GM18505 (cell line): ENCODE data around the gene JAK2.
"Not testable (repeated sequence)": the region's sequence is repeated elsewhere in the genome, so short reads cannot be mapped to it uniquely, and the experiment has no call there.

Experiments used
- ATAC-seq: cut with Tn5 transposase; IDR thresholded peaks from one replicate; pipeline ENCODE4 v1.9.1; 2021; ENCODE audit not compliant: unreplicated experiment
- POLR2A ChIP-seq: IDR thresholded peaks from 4 replicates; pipeline ENCODE4 v1.6.1; 2011; ENCODE audit warnings: borderline replicate concordance; ENCODE audit not compliant: insufficient read depth, insufficient read length; ENCODE audit errors: extremely low read depth

The JAK2 gene

DNA sequence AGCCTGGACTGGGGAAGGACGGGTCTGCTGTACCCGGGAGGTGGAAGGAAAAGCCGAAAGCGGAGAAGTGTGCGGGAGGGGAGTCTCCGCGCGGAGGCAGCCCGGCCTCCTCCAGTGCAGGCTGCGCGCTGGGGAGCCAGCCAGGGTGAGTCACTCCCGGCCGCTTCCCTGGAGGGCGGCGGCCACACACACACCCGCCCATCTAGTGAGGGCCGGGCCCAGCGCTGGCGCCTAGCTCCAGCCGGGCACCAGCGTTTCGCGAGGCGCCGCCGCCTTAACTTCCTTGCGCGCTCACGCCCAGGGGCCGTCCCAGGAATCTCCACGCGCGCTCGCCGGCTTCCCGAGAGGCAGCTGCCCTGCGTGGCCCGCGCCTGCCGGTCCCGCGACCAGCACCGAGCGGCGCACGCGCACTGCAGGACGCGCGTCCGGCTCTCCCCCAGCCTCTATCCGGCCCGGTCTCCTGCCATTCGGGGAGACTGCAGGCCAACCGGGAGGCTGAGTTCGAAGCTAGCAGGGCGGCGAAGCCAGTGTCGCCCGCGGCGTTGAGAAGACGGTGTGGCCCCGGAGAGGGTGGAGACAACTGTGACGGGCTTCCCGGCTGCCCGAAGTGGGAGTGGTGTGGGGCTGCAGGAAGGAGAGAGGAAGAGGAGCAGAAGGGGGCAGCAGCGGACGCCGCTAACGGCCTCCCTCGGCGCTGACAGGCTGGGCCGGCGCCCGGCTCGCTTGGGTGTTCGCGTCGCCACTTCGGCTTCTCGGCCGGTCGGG is at the start of gene JAK2:
Gene JAK2, plus strand, starts transcription at position 652 of the 765 bp plus-strand sequence. CDS start 36,716 bp downstream, outside the sequence.
- peak; percentile 62 for ATAC-seq
- TF ChIP-seq POLR2A, result peak; percentile 93

DNA sequence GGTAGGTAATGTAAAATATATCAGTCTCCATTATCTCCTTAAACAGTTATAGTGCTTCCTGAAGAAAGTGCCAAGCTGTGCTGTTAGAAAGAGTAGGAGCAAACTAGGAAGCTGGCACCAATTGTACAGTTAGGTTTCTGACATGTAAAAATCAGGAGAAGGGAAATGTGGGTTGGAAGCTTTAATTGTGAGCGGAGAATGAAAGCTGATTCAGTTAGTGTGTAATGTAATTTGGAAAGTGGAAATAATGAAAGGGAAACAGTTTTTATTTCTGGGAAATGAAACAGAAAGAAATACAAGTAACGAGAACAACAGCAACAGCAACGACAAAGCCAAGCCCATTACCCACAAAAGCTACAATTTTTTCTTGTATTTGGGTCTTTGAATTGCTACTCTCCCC is 48.8 kb upstream of the JAK2 start:
- no peak for ATAC-seq
- TF ChIP-seq POLR2A, result no peak

- ATAC-seq, result no peak
- no peak for TF ChIP-seq POLR2A
Measured at GRCh38 chr9:4936823-4937222, 48.2 kb upstream of the JAK2 start.

GRCh38 chr9:4937446-4937845 is 47.6 kb upstream of the JAK2 start:
- ATAC-seq, result no peak
- no peak for TF ChIP-seq POLR2A

GRCh38 chr9:4938496-4938895 is 46.6 kb upstream of the JAK2 start:
- TF ChIP-seq POLR2A, result no peak
- no peak for ATAC-seq

DNA sequence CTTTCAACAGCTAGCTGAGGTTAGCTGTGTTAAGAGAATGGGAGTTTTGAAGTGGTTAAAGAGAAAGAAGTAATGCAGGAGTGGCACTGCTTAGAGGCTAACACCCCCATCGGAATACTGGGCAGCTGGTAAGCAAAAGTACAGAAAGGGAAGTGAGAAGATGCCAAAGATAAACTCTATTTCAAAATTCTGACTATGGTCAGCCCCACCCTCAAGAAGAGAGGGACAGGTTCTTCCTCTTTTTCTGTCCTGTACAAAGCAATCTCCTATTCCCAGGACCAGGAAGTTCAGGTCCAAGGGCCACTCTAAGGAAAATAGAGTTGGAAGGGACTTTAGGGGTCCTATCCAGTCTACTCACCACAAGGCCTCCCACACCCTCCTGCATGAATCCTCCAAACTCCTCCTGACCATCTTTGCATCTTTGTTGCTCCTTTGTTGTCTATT is 45.9 kb upstream of the JAK2 start:
- peak; percentile 34 for TF ChIP-seq POLR2A

GRCh38 chr9:4942042-4942691 is 42.9 kb upstream of the JAK2 start:
- ATAC-seq, result not testable (repeated sequence)

More for the DNA sequence above, 45.9 kb upstream of the JAK2 start:
- peak; percentile 89 for ATAC-seq

GRCh38 chr9:4943346-4943745 is 41.7 kb upstream of the JAK2 start:
- ATAC-seq, result no peak
- no peak for TF ChIP-seq POLR2A

- ATAC-seq, result not testable (repeated sequence)
Measured at GRCh38 chr9:4944431-4945211, 40.5 kb upstream of the JAK2 start.

DNA sequence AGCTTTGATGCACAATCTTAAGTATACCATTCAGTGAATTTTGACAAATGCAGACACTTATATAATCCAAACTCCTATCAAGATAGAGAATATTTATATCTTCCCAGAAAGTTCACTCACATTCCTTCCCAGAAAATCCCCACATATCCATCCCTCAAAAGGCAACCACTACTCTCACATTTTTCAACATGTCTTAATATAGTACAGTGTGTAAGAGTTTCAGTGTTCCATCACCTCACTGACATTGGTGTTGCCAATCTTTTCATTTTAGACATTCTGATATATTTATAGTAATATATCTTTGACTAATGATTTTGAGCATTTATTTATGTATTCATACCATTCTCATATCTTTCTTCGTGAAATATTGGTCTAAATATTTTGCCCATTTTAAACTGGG is 38.1 kb upstream of the JAK2 start:
- ATAC-seq, result no peak
- TF ChIP-seq POLR2A, result no peak

GRCh38 chr9:4955836-4956235 is 29.2 kb upstream of the JAK2 start:
- TF ChIP-seq POLR2A, result no peak
- ATAC-seq, result no peak

- no peak for TF ChIP-seq POLR2A
- ATAC-seq, result no peak
Measured at GRCh38 chr9:4959031-4959430, 26.0 kb upstream of the JAK2 start.

DNA sequence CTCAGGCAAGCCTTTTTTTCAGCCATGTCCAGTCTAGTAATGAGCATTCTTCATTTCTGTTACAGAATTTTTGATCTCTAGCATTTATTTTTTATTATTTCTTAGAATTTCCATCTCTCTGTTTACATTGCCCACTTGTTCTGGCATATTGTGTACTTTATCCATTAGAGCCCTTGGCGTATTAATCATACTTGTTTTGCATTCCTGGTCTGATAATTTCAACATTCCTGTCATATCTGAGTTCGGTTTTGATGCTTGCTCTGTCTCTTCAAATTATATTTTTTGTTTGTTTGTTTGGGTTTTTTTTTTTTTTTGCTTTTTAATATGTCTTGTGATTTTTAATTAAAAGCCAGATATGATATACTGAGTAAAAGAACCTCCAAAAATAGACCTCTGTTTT is 23.0 kb upstream of the JAK2 start:
- TF ChIP-seq POLR2A, result no peak
- ATAC-seq, result no peak

- no peak for ATAC-seq
- TF ChIP-seq POLR2A, result no peak
Measured at GRCh38 chr9:4964540-4964939, 20.5 kb upstream of the JAK2 start.
